Caco-2 (cell line): Measurements from ENCODE around the gene DRD4. TPM values are rescaled to one million over a fixed set of nuclear protein-coding genes. Genes with fewer than 3 reads are reported as not detected.
A peak's percentile ranks its signal among the peaks of the same experiment; 100 is the strongest.

Source experiments
- BruUV-seq: library from RNA; stranded (reverse); fragments of 400-500 nt; replicated peaks from 2 replicates; lab custom pipeline; 2021; lab: Mats Ljungman, UMichigan
- CTCF ChIA-PET: fragments of 300-600 bp; sonication (Branson Sonifier 250); formaldehyde crosslinking; loops from one replicate; lab custom pipeline; 2022; ENCODE audit warnings: antibody characterized with exemption; lab: Charles Lee
- POLR2A ChIA-PET: fragments of 300-600 bp; sonication (Branson Sonifier 250); formaldehyde crosslinking; loops from one replicate; lab custom pipeline; 2022; ENCODE audit warnings: antibody characterized with exemption; lab: Charles Lee
- DNase-seq, 2 experiments: peaks; one replicate each; pipeline versions ENCODE4 v3.0.0 to v3.0.0-alpha.2; 2020 to 2022
- H3K27me3 ChIP-seq: replicated peaks from 2 replicates; pipeline ENCODE4 v1.6.0; 2011; ENCODE audit warnings: low read length; ENCODE audit not compliant: control insufficient read depth, insufficient read depth
- H3K36me3 ChIP-seq: 2 replicates; pipeline ENCODE4 v1.5.1; 2011; ENCODE audit warnings: low read length; ENCODE audit not compliant: control insufficient read depth, insufficient read depth
- H3K4me1 ChIP-seq: fragments of 250-450 bp; sonication (Bioruptor Pico); 2 replicates; pipeline ENCODE4 v1.5.1; 2020; ENCODE audit warnings: mild to moderate bottlenecking
- H3K4me3 ChIP-seq: 2 replicates; pipeline ENCODE4 v1.5.1; 2011; ENCODE audit warnings: low read depth, mild to moderate bottlenecking, control low read depth, low read length
- H3K9me3 ChIP-seq: fragments of 250-450 bp; sonication (Bioruptor Pico); 2 replicates; pipeline ENCODE4 v1.5.1; 2020; ENCODE audit warnings: mild to moderate bottlenecking, moderate library complexity
- H3K27ac Mint-ChIP-seq: one replicate; pipeline ENCODE4 v1.8.0; 2022; ENCODE audit warnings: mixed read lengths; ENCODE audit not compliant: unreplicated experiment
- H3K27me3 Mint-ChIP-seq: one replicate; pipeline ENCODE4 v1.8.0; 2022; ENCODE audit warnings: mixed read lengths; ENCODE audit not compliant: insufficient read depth, unreplicated experiment
- H3K36me3 Mint-ChIP-seq: one replicate; pipeline ENCODE4 v1.8.0; 2022; ENCODE audit warnings: mild to moderate bottlenecking, mixed read lengths; ENCODE audit not compliant: insufficient read depth, unreplicated experiment
- H3K4me1 Mint-ChIP-seq: one replicate; pipeline ENCODE4 v1.8.0; 2022; ENCODE audit warnings: low read depth, mixed read lengths; ENCODE audit not compliant: unreplicated experiment
- H3K4me3 Mint-ChIP-seq: one replicate; pipeline ENCODE4 v1.8.0; 2022; ENCODE audit warnings: mild to moderate bottlenecking, moderate library complexity, mixed read lengths; ENCODE audit not compliant: unreplicated experiment
- H3K9me3 Mint-ChIP-seq: one replicate; pipeline ENCODE4 v1.8.0; 2022; ENCODE audit warnings: mixed read lengths; ENCODE audit not compliant: unreplicated experiment
- CTCF ChIP-seq, 2 experiments: fragments of 200-600 bp in 1 of 2; IDR thresholded peaks; 1 replicate in 1 of 2; 2 replicates in 1 of 2; pipeline versions ENCODE4 v1.5.1 to v1.8.0; 2011 to 2022; ENCODE audit warnings: antibody characterized with exemption in 1 of 2, control low read depth in 1 of 2, inconsistent platforms in 1 of 2, low read depth in 1 of 2, low read length in 1 of 2, mild to moderate bottlenecking in 1 of 2, moderate library complexity in 1 of 2; ENCODE audit not compliant: insufficient read depth in 1 of 2, severe bottlenecking in 1 of 2, unreplicated experiment in 1 of 2
- intact Hi-C: fragments of 100-400 bp; cut with micrococcal nuclease; formaldehyde crosslinking; loops from one replicate; pipeline ENCODE4 v1.10.0; 2022; ENCODE audit not compliant: unreplicated experiment
- total RNA-seq: library from RNA; stranded (reverse); gene quantifications from 2 replicates; pipeline ENCODE4 v1.2.3, GENCODE V29; 2022

Gene DRD4
- total RNA-seq, 1 experiment from 2014 or later = 1.0 TPM

DNA sequence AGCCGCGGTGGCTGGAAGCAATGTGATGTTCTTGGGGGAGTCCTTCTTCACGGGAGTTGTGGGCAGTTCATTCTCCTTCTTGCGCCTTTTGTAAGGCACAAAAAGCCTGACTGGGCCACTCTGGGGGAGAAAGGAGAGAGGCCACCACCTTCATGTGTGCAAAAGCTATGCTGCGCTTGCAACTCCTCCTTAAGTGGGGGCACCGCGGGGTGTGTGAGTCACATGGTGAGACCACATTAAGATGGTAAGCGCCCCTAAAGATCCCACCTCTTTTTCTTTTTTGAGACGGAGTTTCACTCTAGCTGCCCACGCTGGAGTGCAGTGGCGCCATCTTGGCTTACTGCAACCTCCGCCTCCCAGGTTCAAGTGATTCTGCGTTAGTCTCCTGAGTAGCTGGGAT, 43.9 kb downstream of the DRD4 start:
- DNase-seq = no peak
- H3K27me3 Mint-ChIP-seq = no peaks in the 10 kb centered on the region
- H3K9me3 Mint-ChIP-seq = no peaks in the 10 kb centered on the region
- no peaks in the 10 kb centered on the region for H3K27me3 ChIP-seq
- no peak overlapping the region for H3K4me3 Mint-ChIP-seq
- no peak overlapping the region for H3K4me3 ChIP-seq
- POLR2A ChIA-PET = no interaction called here
- intact Hi-C loops = no loop called here
- no peak for TF ChIP-seq CTCF (IDR thresholded peaks at IDR 0.05; ENCODE audit: insufficient read depth in 1 of 2, low read depth in 1 of 2, low read length in 1 of 2, severe bottlenecking in 1 of 2, unreplicated experiment in 1 of 2)
- CTCF ChIA-PET = interaction anchor here (1.1 kb wide), 1 partner anchor 15 kb away, joined by 3 read pairs; the partner anchor contains the start of gene TMEM80
- no peaks in the 10 kb centered on the region for H3K9me3 ChIP-seq
- H3K36me3 Mint-ChIP-seq = peaks cover 78% of the 10 kb centered on the region
- no peaks in the 10 kb centered on the region for H3K4me1 ChIP-seq
- no peaks in the 10 kb centered on the region for H3K4me1 Mint-ChIP-seq
- BruUV-seq = no TSS peak
- peaks cover 10% of the 10 kb centered on the region for H3K36me3 ChIP-seq
- no peak overlapping the region for H3K27ac Mint-ChIP-seq

GRCh38 chr11:686451-687243, 49.6 kb downstream of the DRD4 start:
- H3K4me1 Mint-ChIP-seq = no peaks in the 10 kb centered on the region
- ChIA-PET POLR2A (interaction anchor here (0.6 to 0.7 kb wide), 2 partner anchors 132 to 173 kb away, joined by 5 to 6 read pairs; no protein-coding TSS in a partner anchor), CTCF (interaction anchor here (0.5 to 0.7 kb wide), 2 partner anchors 13 to 51 kb away, joined by 3 read pairs; no protein-coding TSS in a partner anchor)
- peak overlapping the region; percentile 56 for H3K27ac Mint-ChIP-seq
- DNase-seq = no peak
- intact Hi-C loops = no loop called here
- no TSS peak for BruUV-seq
- H3K36me3 Mint-ChIP-seq = peaks cover 73% of the 10 kb centered on the region
- H3K4me3 ChIP-seq = no peak overlapping the region
- H3K9me3 ChIP-seq = no peaks in the 10 kb centered on the region
- H3K36me3 ChIP-seq = peaks cover 10% of the 10 kb centered on the region
- TF ChIP-seq CTCF (IDR thresholded peaks at IDR 0.05; ENCODE audit: insufficient read depth in 1 of 2, low read depth in 1 of 2, low read length in 1 of 2, severe bottlenecking in 1 of 2, unreplicated experiment in 1 of 2) = no peak
- no peaks in the 10 kb centered on the region for H3K27me3 Mint-ChIP-seq
- H3K4me1 ChIP-seq = no peaks in the 10 kb centered on the region
- H3K4me3 Mint-ChIP-seq = no peak overlapping the region
- H3K9me3 Mint-ChIP-seq = no peaks in the 10 kb centered on the region
- H3K27me3 ChIP-seq = no peaks in the 10 kb centered on the region

- H3K4me3 ChIP-seq = no peak overlapping the region
- H3K27ac Mint-ChIP-seq = peak overlapping the region; percentile 56
- intact Hi-C loops = no loop called here
- no peaks in the 10 kb centered on the region for H3K4me1 ChIP-seq
- H3K4me1 Mint-ChIP-seq = peaks cover 4% of the 10 kb centered on the region
- peaks cover 7% of the 10 kb centered on the region; the same call in 1 of the 2 replicates for H3K36me3 ChIP-seq
- H3K9me3 Mint-ChIP-seq = no peaks in the 10 kb centered on the region
- no peaks in the 10 kb centered on the region for H3K9me3 ChIP-seq
- no peak for TF ChIP-seq CTCF (IDR thresholded peaks at IDR 0.05; ENCODE audit: insufficient read depth in 1 of 2, low read depth in 1 of 2, low read length in 1 of 2, severe bottlenecking in 1 of 2, unreplicated experiment in 1 of 2)
- peaks cover 62% of the 10 kb centered on the region for H3K36me3 Mint-ChIP-seq
- ChIA-PET CTCF (no interaction called here), POLR2A (no interaction called here)
- no peak overlapping the region for H3K4me3 Mint-ChIP-seq
- H3K27me3 Mint-ChIP-seq = no peaks in the 10 kb centered on the region
- H3K27me3 ChIP-seq = no peaks in the 10 kb centered on the region
- DNase-seq = no peak
- no TSS peak for BruUV-seq
These were observed 50.7 kb downstream of the DRD4 start for GRCh38 chr11:687751-688150.
